Activated CD8-positive, alpha-beta memory T cell treated with anti-CD3 and anti-CD28 coated beads, Interleukin-2, amount 50 U/mL, for 4 hours (primary cell): ENCODE results near the gene ATE1.
"Not testable (repeated sequence)": the region's sequence is repeated elsewhere in the genome, so short reads cannot be mapped to it uniquely, and the experiment has no call there.

Source experiments
- DNase-seq: peaks from one replicate; pipeline ENCODE4 v3.0.0-alpha.2; 2020

ATE1 gene

GRCh38 chr10:121826773-121827172 is 101.1 kb downstream of the ATE1 start:
- not testable (repeated sequence) for DNase-seq

DNA sequence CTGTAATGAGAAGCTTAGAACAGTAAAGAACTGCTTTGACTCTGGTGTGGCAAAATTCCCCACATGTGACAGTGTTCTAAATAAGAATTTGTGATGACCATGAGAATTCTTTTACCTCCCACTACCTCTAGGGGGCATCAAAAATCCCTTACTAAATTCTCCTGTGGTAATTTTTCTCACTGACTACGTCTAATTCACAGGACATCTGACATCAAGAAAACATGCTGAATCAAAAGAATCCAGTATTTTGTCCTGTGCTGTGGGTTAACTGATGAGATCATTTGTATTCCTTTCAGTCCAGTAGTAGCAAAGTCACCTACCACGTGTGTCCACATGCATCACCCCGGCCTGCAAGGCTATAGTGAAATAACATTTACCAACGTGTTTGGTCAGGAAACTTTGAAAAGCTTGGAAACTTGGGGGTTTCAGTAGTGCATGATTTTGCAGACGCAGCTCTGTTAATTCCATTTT is 103.8 kb downstream of the ATE1 start:
- no peak for DNase-seq

DNA sequence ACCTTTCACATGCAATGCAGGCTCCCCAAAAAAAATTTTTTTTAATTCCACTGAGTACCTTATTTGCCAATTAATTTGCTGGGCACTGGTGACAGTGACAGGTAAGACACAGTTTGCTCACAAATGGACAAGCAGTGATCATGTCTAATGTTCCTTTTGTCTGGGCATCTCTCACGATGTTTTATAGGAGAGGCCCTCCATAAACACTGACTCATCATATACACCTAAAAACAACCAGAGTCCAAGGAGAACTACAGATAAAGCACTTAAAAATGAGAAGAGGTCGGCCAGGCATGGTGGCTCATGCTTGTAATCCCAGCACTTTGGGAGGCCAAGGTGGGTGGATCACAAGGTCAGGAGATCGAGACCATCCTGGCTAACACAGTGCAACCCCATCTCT is 105.1 kb downstream of the ATE1 start:
- no peak for DNase-seq

DNA sequence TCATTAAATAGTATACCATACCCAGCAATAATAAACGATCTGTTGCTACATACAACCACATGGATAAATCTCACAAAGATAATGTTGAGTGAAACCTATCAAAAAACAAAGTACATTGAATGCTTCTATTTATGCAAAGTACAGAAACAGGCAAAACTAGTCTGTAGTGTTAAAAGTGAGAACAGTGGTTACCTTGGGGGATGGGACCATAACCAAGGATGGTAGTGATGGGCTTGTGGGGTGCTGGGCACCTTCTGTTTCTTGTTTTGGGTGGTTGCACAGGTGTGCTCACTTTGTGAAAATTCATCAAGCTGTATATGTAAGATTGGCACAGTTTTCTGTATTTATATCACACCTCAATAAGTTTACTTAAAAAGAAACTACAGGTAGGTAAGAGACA is 105.7 kb downstream of the ATE1 start:
- no peak for DNase-seq

DNA sequence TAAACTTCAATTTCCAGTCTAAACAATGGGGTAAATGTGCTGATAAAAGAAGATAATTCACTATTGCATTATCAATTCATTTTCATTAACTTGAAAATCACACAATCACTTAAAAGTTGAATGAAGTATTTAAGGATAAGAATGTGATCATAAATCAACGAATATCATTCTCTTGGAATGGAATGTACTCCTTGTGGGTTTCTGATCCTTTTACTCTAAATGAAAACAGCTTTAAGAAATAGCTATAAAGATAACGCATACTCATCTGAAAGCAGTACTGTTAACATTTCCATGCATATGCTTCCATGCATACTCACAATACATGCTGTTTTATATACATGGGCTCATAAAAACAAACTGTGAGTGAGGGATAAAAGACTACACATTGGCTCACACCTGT is 108.8 kb downstream of the ATE1 start:
- no peak for DNase-seq

GRCh38 chr10:121818599-121818998 is 109.2 kb downstream of the ATE1 start:
- no peak for DNase-seq

DNA sequence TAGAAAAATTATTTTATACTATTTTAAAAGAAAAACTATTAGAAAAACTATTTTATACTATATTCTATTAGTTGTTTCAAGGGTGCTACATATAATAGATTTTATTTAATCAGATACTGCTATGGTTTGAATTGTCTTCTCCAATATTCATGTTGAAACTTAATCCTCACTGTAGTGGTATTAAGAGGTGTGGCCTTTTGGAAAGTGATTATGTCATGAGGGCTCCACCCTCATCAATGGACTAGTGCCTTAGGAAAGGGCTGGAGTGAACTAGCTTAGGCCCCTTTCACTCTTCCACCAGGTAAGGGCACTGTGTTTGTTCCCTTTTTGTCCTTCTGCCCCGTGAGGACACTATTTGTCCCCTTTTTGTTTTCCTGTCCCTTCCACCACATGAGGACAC is 111.6 kb downstream of the ATE1 start:
- no peak for DNase-seq

DNA sequence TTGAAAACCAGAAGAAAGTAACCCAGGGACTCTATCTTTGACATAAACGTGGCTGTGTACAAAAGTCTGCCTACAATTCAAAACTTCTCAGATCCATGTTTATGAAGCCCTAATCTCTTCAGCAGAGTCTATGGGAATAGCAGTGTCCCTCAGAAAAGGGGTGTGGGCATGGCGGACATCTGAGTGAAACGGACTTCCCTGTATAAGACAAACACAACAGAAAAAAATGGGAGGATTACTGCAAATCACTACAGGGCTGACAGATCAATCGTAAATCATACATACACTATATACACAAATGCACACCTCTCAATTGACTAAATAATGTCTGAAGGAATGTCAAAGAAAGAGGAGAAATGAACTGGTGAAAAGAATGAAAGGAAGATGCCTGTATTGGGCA is 114.0 kb downstream of the ATE1 start:
- DNase-seq = no peak

DNA sequence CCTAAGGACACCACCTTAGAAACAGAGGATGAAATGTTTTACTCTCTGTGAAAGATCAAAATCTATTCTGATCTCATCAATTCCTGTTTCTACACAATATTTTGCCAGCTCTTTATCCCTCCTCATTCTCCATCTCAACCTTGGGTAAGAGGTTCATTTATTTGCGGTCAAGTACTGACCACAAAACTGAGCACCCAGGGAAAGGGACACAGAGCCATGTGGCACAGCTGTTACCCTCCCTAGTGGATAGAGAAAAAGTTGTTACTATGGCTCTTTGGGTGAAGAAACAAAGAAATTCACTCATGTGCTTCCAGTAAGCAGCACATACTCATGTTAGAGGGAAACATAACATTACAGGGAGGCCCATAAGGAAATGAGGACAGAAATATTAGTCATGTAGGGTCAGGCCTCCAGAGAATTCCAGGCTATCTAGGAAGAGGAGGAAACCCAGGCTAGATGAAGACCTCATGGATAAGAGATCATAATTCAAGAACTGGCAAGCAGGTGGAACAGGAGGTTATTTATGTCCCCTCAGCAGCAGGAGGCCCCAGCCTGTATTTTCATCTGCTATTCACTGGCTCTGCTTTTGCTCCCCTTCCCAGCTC is 114.5 kb downstream of the ATE1 start:
- DNase-seq = no peak

DNA sequence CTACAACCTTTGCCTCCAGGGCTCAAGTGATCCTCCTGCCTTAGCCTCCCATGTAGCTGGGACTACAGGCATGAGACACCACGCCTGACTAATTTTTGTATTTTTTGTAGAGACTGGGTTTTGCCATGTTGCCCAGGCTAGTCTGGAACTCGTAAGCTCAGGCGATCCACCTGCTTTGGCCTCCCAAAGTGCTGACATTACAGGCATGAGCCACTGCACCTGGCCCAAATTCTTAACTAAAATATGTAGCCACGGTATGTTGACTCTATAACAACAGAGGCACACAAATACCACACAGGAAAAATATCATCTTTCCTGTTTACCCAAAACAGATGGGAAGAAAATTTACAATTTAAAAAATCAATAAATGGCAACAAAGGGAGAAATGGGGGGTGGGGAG is 115.8 kb downstream of the ATE1 start:
- no peak for DNase-seq

- no peak for DNase-seq
Measured at GRCh38 chr10:121811386-121811785, 116.4 kb downstream of the ATE1 start.

DNA sequence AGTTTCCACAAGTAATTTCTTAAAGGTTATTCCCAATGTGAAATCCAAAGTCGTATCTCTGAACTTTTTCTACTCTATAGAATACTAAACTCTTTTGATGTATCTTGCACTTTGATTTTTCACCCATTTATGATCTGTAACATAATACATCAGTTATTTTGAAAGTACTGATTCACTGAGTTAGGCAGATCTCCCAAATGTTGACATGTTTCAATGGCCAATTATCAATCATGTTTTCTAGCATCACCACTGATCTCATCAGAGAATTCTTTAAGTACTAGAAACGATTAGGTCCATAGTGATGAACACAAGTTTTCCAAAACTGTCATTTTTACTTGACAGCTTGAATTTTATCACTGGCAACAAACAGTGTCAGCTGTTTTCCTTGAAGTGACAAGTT is 119.0 kb downstream of the ATE1 start:
- no peak for DNase-seq

- DNase-seq = no peak
Measured at GRCh38 chr10:121804460-121804859, 123.4 kb downstream of the ATE1 start.

- DNase-seq = no peak
Measured at GRCh38 chr10:121803611-121804010, 124.2 kb downstream of the ATE1 start.

DNA sequence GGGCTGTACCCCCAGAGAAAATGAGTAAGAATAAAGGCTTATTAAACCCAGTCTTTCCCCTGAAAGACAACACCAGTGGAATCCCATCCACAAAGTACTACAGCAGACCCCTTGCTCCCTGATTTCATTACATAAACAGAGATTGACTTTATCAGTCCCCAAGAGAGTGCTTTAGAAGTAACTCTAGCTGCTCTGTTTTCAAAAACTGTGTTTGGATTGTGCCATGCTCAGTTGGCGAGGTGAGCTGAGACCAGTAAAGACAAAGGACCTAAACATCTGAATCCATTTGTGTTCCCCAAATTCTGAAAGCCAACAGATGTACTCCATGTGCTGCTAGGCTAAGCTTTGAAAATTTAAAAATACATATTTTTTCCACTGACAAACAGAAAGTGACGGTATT is 127.0 kb downstream of the ATE1 start:
- no peak for DNase-seq

DNA sequence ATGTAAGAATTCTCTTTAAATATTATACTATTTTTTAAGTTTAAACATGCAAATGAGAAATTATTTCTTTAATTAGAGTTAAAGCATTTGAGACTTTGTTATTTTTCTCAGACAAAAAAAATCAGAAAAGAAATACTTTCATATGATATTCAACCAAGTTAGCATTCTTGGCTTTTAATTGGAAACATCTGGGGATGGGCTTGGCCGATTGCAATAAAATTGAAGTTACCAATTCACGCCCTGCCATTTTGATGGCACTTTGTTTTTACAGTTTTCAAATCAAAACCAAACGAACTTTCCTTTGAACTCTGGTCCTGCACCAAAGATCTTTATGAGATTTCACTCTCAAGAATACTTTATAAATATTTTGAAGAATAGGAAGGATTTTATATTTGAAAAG is 127.7 kb downstream of the ATE1 start:
- no peak for DNase-seq

GRCh38 chr10:121797490-121797889 is 130.3 kb downstream of the ATE1 start:
- no peak for DNase-seq

DNA sequence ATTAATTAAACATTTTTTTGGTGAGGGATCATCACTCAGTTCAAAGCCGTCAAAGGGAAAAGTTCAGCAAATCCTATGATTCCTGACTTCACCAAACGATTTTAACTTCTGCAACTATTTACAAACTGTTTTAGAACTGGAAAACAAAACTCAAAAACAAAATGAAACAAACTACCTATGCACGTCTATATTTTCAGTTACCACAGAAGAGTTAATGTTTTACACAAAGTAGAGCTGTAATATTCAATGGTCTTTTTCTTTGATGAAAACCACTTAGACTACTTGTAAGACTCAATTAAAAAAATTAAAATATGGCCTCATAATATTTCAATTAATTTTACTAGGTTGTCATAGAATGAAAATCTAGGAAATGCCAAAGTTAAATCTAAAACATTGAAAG is 131.5 kb downstream of the ATE1 start:
- DNase-seq = no peak

GRCh38 chr10:121792198-121792597 is 135.6 kb downstream of the ATE1 start:
- DNase-seq = no peak

GRCh38 chr10:121791761-121792160 is 136.1 kb downstream of the ATE1 start:
- no peak for DNase-seq

DNA sequence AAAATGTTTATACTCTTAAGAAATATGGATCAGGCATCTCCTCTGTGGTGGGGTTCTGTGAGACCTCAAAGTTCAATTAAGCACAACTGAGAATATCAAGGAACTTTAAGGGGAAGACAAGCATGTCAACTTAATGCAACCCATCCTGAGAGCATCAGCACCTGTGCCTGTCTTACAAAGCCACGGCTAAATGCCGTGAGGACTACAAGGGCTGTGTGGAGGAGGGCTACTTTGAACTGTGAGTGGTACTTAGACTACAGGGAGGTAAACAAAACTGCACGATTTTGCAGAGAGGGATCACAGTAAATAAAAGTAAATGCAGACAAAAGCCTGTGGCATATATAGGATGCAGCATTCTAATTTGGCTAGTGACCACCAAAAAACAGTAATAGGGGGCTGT is 139.1 kb downstream of the ATE1 start:
- DNase-seq = no peak

- DNase-seq = no peak
Measured at GRCh38 chr10:121788115-121788514, 139.7 kb downstream of the ATE1 start.

GRCh38 chr10:121787169-121787568 is 140.7 kb downstream of the ATE1 start:
- no peak for DNase-seq

DNA sequence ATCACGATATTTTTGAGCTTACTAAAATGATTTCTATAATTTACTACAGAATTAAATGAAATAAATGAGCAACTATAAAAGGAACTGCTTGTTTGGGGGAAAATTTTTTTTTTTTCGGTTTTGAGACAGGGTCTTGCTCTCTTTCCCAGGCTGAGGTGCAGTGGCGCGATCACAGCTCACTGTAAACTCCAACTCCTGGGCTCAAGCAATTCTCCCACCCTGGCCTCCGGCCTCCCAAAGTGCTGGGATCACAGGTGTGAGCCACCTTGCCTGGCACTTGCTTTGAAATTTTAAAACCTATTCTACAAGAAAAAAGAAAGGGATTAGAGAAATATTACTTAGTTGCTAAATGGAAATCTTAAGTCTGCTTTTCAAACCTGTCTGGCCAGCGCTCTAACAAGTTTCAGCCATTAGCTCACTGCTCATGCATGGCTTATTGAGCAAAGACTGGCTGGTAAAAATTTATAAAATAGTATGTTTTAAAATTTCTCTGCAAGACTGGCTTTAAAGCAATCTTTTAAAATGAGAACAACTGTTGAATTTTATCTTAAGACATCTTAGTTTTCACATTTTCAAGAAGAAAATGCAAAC is 144.0 kb downstream of the ATE1 start:
- DNase-seq = no peak

DNA sequence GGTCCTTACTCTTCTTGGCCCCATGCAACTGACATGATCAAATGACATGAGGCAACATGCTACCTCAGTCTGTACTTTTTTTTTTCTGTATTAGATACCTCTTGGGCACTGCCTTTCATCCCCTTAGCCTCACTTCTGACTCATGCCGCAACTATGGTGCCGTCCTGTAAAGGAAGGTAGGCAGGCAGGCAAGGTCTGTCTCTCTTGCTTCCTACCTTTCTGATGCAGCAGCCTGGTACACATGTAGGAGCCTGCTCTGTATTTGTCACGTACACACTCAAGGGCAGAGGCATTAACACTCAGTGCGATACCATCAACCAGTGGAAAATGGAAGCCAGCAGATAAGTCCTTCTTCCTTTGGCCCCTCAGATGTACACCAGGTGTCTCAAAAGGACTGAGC is 146.7 kb downstream of the ATE1 start:
- no peak for DNase-seq
